ENCODE data around the gene COL23A1. TPM values are rescaled to one million over a fixed set of nuclear protein-coding genes. Genes with fewer than 3 reads are reported as not detected.

COL23A1 gene
- polyA plus RNA-seq, 3 donors, result 0.11 to 0.21 TPM; not detected in 1

GRCh38 chr5:178218827-178219226 lies 371.4 kb downstream of the COL23A1 start:
- Mint-ChIP-seq H3K27ac (no peak overlapping the region), H3K4me3 (no peak overlapping the region), H3K27me3 (ENCODE audit: low read depth in 3 of 3) (peaks cover 0 to 3% (median 1%) of the 10 kb centered on the region in 3 donors), H3K4me1 (peaks cover 46% of the 10 kb centered on the region), H3K36me3 (peaks cover 62 to 90% of the 10 kb centered on the region in 2 donors), H3K9me3 (peaks cover 0 to 8% (median 0%) of the 10 kb centered on the region in 7 donors)
- peaks cover 28 to 41% of the 10 kb centered on the region in 2 donors for H3K4me1 ChIP-seq (ENCODE audit: control insufficient read depth in 1 of 2, insufficient read depth in 2 of 2, low read length in 2 of 2)
- no peak for TF ChIP-seq CTCF (IDR thresholded peaks at IDR 0.05)
- no peak overlapping the region for H3K27ac ChIP-seq (ENCODE audit: low read depth in 1 of 2, low read length in 2 of 2)
- peaks cover 55 to 95% of the 10 kb centered on the region in 2 donors for H3K36me3 ChIP-seq (replicated peaks in 1 of 2; ENCODE audit: control insufficient read depth in 1 of 2, insufficient read depth in 2 of 2, low read length in 2 of 2)
- peaks cover 81% of the 10 kb centered on the region for H4K20me1 ChIP-seq (ENCODE audit: insufficient read depth, low read length)
- H3K79me2 ChIP-seq (ENCODE audit: insufficient read depth, low read length), result peaks cover 19% of the 10 kb centered on the region
- H2AFZ ChIP-seq (ENCODE audit: insufficient read depth, low read depth, low read length, poor library complexity, severe bottlenecking), result no peak overlapping the region
- H3K9me3 ChIP-seq (replicated peaks in 1 of 2; ENCODE audit: control insufficient read depth in 1 of 2, insufficient read depth in 1 of 2, low read length in 2 of 2), result no peaks in the 10 kb centered on the region
- H3K9ac ChIP-seq (ENCODE audit: insufficient read depth, low read length, poor library complexity, severe bottlenecking), result no peak overlapping the region
- no peak for DNase-seq
- intact Hi-C loops (cut with micrococcal nuclease), result no loop called here
- no peak overlapping the region for H3K4me2 ChIP-seq (replicated peaks; ENCODE audit: extremely low read depth, low read length, poor library complexity, severe bottlenecking)
- H3K4me3 ChIP-seq (replicated peaks in 1 of 3; ENCODE audit: low read depth in 2 of 3, low read length in 3 of 3), result no peak overlapping the region
- H3K27me3 ChIP-seq (ENCODE audit: control insufficient read depth in 2 of 2, insufficient read depth in 2 of 2, low read length in 2 of 2), result no peaks in the 10 kb centered on the region
- WGBS (ENCODE audit: insufficient coverage), result no CpG with 5 or more reads among the region's 3 CpGs

GRCh38 chr5:178218237-178218776 lies 371.9 kb downstream of the COL23A1 start:
- Mint-ChIP-seq H3K4me3 (no peak overlapping the region), H3K27me3 (ENCODE audit: low read depth in 3 of 3) (peaks cover 0 to 3% (median 1%) of the 10 kb centered on the region in 3 donors), H3K4me1 (peaks cover 46% of the 10 kb centered on the region), H3K27ac (peak overlapping the region in 3 of 7 donors; percentile 41 to 65 (median 41)), H3K9me3 (peaks cover 0 to 5% (median 0%) of the 10 kb centered on the region in 7 donors), H3K36me3 (peaks cover 62 to 91% of the 10 kb centered on the region in 2 donors)
- H3K79me2 ChIP-seq (ENCODE audit: insufficient read depth, low read length), result peaks cover 19% of the 10 kb centered on the region
- peaks cover 56 to 95% of the 10 kb centered on the region in 2 donors for H3K36me3 ChIP-seq (replicated peaks in 1 of 2; ENCODE audit: control insufficient read depth in 1 of 2, insufficient read depth in 2 of 2, low read length in 2 of 2)
- no peaks in the 10 kb centered on the region for H3K27me3 ChIP-seq (ENCODE audit: control insufficient read depth in 2 of 2, insufficient read depth in 2 of 2, low read length in 2 of 2)
- peaks cover 81% of the 10 kb centered on the region for H4K20me1 ChIP-seq (ENCODE audit: insufficient read depth, low read length)
- DNase-seq, result no peak
- H3K4me3 ChIP-seq (replicated peaks in 1 of 3; ENCODE audit: low read depth in 2 of 3, low read length in 3 of 3), result no peak overlapping the region
- no CpG with 5 or more reads among the region's 5 CpGs for WGBS (ENCODE audit: insufficient coverage)
- no peak overlapping the region for H3K4me2 ChIP-seq (replicated peaks; ENCODE audit: extremely low read depth, low read length, poor library complexity, severe bottlenecking)
- H3K9ac ChIP-seq (ENCODE audit: insufficient read depth, low read length, poor library complexity, severe bottlenecking), result no peak overlapping the region
- peaks cover 28 to 41% of the 10 kb centered on the region in 2 donors for H3K4me1 ChIP-seq (ENCODE audit: control insufficient read depth in 1 of 2, insufficient read depth in 2 of 2, low read length in 2 of 2)
- no peak overlapping the region for H3K27ac ChIP-seq (ENCODE audit: low read depth in 1 of 2, low read length in 2 of 2)
- intact Hi-C loops (cut with micrococcal nuclease), result no loop called here
- H3K9me3 ChIP-seq (replicated peaks in 1 of 2; ENCODE audit: control insufficient read depth in 1 of 2, insufficient read depth in 1 of 2, low read length in 2 of 2), result no peaks in the 10 kb centered on the region
- TF ChIP-seq CTCF (IDR thresholded peaks at IDR 0.05), result no peak
- no peak overlapping the region for H2AFZ ChIP-seq (ENCODE audit: insufficient read depth, low read depth, low read length, poor library complexity, severe bottlenecking)
